Measurements from ENCODE around the gene COL16A1. TPM values are rescaled to one million over a fixed set of nuclear protein-coding genes. Genes with fewer than 3 reads are reported as not detected.

COL16A1 gene
- total RNA-seq, 1 donor from 2014 or later: 121 TPM

DNA sequence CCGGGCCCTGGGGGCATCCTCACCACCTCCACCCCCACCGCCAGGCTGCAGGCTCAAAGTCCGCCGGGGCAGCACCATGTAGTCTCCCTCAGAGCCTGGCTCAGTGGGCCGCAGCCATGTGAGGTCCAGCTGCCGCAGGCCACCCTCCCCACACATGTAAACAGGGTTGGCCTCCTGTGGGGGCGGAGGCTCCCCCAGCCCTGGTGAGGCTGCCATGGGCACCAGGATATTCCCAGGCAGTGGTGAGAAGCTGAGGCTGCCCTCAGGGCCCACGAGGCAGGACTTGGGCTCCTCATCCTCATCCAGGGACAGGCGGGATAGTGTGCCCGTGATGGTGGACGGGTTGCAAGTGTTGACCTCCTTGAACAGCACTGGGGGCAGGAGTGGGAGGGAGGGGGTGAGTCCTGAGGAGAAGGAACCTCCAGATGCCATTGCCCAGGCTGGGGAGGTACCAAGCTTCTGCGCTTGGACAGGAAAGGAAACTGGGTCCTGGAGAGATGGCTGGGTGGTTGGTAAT lies 27.3 kb upstream of the COL16A1 start:
- Histone ChIP-seq H3K36me3 (ENCODE audit: control insufficient read depth, insufficient read depth, low read length) (no peaks in the 10 kb centered on the region), H3K27me3 (ENCODE audit: control insufficient read depth, insufficient read depth, low read length) (no peaks in the 10 kb centered on the region), H3K4me3 (ENCODE audit: low read depth, low read length) (no peak overlapping the region)
- DNase-seq (ENCODE audit: low read depth) (no peak), FAIRE-seq (no peak)
- TF ChIP-seq, protein P1, sequence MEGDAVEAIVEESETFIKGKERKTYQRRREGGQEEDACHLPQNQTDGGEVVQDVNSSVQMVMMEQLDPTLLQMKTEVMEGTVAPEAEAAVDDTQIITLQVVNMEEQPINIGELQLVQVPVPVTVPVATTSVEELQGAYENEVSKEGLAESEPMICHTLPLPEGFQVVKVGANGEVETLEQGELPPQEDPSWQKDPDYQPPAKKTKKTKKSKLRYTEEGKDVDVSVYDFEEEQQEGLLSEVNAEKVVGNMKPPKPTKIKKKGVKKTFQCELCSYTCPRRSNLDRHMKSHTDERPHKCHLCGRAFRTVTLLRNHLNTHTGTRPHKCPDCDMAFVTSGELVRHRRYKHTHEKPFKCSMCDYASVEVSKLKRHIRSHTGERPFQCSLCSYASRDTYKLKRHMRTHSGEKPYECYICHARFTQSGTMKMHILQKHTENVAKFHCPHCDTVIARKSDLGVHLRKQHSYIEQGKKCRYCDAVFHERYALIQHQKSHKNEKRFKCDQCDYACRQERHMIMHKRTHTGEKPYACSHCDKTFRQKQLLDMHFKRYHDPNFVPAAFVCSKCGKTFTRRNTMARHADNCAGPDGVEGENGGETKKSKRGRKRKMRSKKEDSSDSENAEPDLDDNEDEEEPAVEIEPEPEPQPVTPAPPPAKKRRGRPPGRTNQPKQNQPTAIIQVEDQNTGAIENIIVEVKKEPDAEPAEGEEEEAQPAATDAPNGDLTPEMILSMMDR (IDR thresholded peaks at IDR 0.05; ENCODE audit: insufficient read depth, low read length, severe bottlenecking): no peak

- TF ChIP-seq, protein P1 (IDR thresholded peaks at IDR 0.05; ENCODE audit: insufficient read depth, low read length, severe bottlenecking): no peak
- Histone ChIP-seq H3K36me3 (ENCODE audit: control insufficient read depth, insufficient read depth, low read length) (no peaks in the 10 kb centered on the region), H3K4me3 (ENCODE audit: low read depth, low read length) (no peak overlapping the region), H3K27me3 (ENCODE audit: control insufficient read depth, insufficient read depth, low read length) (no peaks in the 10 kb centered on the region)
- DNase-seq (ENCODE audit: low read depth): peak; percentile 53
- FAIRE-seq: peak; percentile 32
Observed at GRCh38 chr1:31730336-31731048, 26.7 kb upstream of the COL16A1 start.

GRCh38 chr1:31727849-31728248 lies 24.0 kb upstream of the COL16A1 start:
- Histone ChIP-seq H3K27me3 (ENCODE audit: control insufficient read depth, insufficient read depth, low read length) (no peaks in the 10 kb centered on the region), H3K4me3 (ENCODE audit: low read depth, low read length) (no peak overlapping the region), H3K36me3 (ENCODE audit: control insufficient read depth, insufficient read depth, low read length) (no peaks in the 10 kb centered on the region)
- DNase-seq (ENCODE audit: low read depth) (no peak), FAIRE-seq (no peak)
- TF ChIP-seq, protein P1 (IDR thresholded peaks at IDR 0.05; ENCODE audit: insufficient read depth, low read length, severe bottlenecking): no peak

DNA sequence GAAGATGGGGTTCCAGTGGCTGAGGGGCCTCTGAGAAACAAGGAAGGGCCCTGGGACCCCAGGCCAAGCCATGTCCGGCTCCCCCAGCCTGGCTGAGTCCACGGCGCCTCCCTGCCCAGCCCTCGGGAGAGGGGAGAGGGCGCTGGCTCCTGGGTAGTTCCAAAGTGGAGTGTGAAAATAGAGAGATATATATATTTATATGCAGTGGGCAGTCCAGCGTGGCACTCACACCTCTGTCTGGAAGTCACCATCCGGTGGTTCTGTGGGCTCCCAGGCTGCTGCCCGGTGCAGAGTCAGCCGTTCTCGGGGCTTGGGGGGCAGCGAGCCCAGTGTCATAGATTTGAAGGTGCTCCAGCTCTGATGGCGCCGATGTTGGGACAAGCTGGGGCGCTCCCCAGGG lies 23.4 kb upstream of the COL16A1 start:
- H3K36me3 ChIP-seq (ENCODE audit: control insufficient read depth, insufficient read depth, low read length): no peaks in the 10 kb centered on the region
- H3K4me3 ChIP-seq (ENCODE audit: low read depth, low read length): no peak overlapping the region
- TF ChIP-seq, protein P1 (IDR thresholded peaks at IDR 0.05; ENCODE audit: insufficient read depth, low read length, severe bottlenecking): no peak

GRCh38 chr1:31726715-31727114 lies 22.9 kb upstream of the COL16A1 start:
- Histone ChIP-seq H3K4me3 (ENCODE audit: low read depth, low read length) (no peak overlapping the region), H3K27me3 (ENCODE audit: control insufficient read depth, insufficient read depth, low read length) (no peaks in the 10 kb centered on the region), H3K36me3 (ENCODE audit: control insufficient read depth, insufficient read depth, low read length) (no peaks in the 10 kb centered on the region)
- DNase-seq (ENCODE audit: low read depth) (no peak), FAIRE-seq (peak; percentile 13)
- TF ChIP-seq, protein P1 (IDR thresholded peaks at IDR 0.05; ENCODE audit: insufficient read depth, low read length, severe bottlenecking): no peak

More for the DNA sequence above, 23.4 kb upstream of the COL16A1 start:
- no peak for DNase-seq (ENCODE audit: low read depth)
- no peak for FAIRE-seq
- no peaks in the 10 kb centered on the region for H3K27me3 ChIP-seq (ENCODE audit: control insufficient read depth, insufficient read depth, low read length)
